ENCODE measurements around the gene PIMREG.

- no peak for TF ChIP-seq CTCF (IDR thresholded peaks at IDR 0.05; ENCODE audit: poor library complexity, severe bottlenecking)
- TF ChIP-seq RAD21 (conservative IDR thresholded peaks at IDR 0.05): no peak
- no peak for TF ChIP-seq TAF1 (IDR thresholded peaks at IDR 0.05; ENCODE audit: low read depth)
- no peak for TF ChIP-seq EP300 (conservative IDR thresholded peaks at IDR 0.05; ENCODE audit: poor library complexity, severe bottlenecking)
- TF ChIP-seq SMC3 (conservative IDR thresholded peaks at IDR 0.05; ENCODE audit: poor library complexity): no peak
- no peak for TF ChIP-seq EZH2 (IDR thresholded peaks at IDR 0.05; ENCODE audit: borderline replicate concordance, insufficient read depth, low read length, poor library complexity, severe bottlenecking)
- TF ChIP-seq REST (IDR thresholded peaks at IDR 0.05; ENCODE audit: borderline replicate concordance): no peak
- TF ChIP-seq POLR2AphosphoS5 (IDR thresholded peaks at IDR 0.05): no peak
- no peak for TF ChIP-seq MXI1 (conservative IDR thresholded peaks at IDR 0.05; ENCODE audit: poor library complexity, severe bottlenecking)
Measured at GRCh38 chr17:6479622-6480302, 35.5 kb downstream of the PIMREG start.

All from neural cell (in vitro differentiated cells).